NOMO-1 treated with DMSO at 0.1 percent for 48 hours (cell line): ENCODE results near the gene USP2.

ENCODE experiments used
- DNase-seq: peaks from one replicate; lab custom pipeline; 2025; ENCODE audit not compliant: unreplicated experiment; lab: John Stamatoyannopoulos, UW

The USP2 gene

GRCh38 chr11:119366690-119367620, 14.5 kb downstream of the USP2 start:
- DNase-seq: no peak

- peak; percentile 20 for DNase-seq
These were observed 16.4 kb downstream of the USP2 start for GRCh38 chr11:119365071-119365591.

GRCh38 chr11:119363851-119364590, 17.5 kb downstream of the USP2 start:
- peak; percentile 25 for DNase-seq

- DNase-seq: no peak
These were observed 18.2 kb downstream of the USP2 start for GRCh38 chr11:119363081-119363850.

- no peak for DNase-seq
These were observed 18.8 kb downstream of the USP2 start for GRCh38 chr11:119362741-119363080.

- DNase-seq: no peak
These were observed 19.4 kb downstream of the USP2 start for GRCh38 chr11:119361941-119362725.

- DNase-seq: peak; percentile 70
These were observed 20.3 kb downstream of the USP2 start for GRCh38 chr11:119361056-119361787.

- DNase-seq: peak; percentile 29
These were observed 21.9 kb downstream of the USP2 start for GRCh38 chr11:119359365-119360214.

- no peak for DNase-seq
These were observed 24.4 kb downstream of the USP2 start for GRCh38 chr11:119357074-119357473.

GRCh38 chr11:119356349-119357031, 25.0 kb downstream of the USP2 start:
- DNase-seq: peak; percentile 77

GRCh38 chr11:119355091-119355843, 26.2 kb downstream of the USP2 start:
- DNase-seq: no peak

- DNase-seq: no peak
These were observed 28.6 kb downstream of the USP2 start for GRCh38 chr11:119352857-119353260.

- DNase-seq: no peak
These were observed 30.3 kb downstream of the USP2 start for GRCh38 chr11:119351232-119351631.

GRCh38 chr11:119350302-119350701, 31.2 kb downstream of the USP2 start:
- no peak for DNase-seq

- no peak for DNase-seq
These were observed 33.4 kb downstream of the USP2 start for GRCh38 chr11:119347940-119348605.

- no peak for DNase-seq
These were observed 34.2 kb downstream of the USP2 start for GRCh38 chr11:119347242-119347641.

GRCh38 chr11:119346605-119347004, 34.9 kb downstream of the USP2 start, which contains the start of gene MFRP:
Gene MFRP (minus strand): TSS chr11:119346705. CDS start chr11:119346513, 192 bp downstream.
- DNase-seq: no peak
